ENCODE measurements around the gene RBPMS2. TPM values are rescaled to one million over a fixed set of nuclear protein-coding genes. Genes with fewer than 3 reads are reported as not detected.

RBPMS2 gene
- total and polyA plus RNA-seq, 2 of the 8 experiments (the other 6 are each of a cell fraction or from before 2014, with no cell fraction given) = 55.8 to 238 TPM

DNA sequence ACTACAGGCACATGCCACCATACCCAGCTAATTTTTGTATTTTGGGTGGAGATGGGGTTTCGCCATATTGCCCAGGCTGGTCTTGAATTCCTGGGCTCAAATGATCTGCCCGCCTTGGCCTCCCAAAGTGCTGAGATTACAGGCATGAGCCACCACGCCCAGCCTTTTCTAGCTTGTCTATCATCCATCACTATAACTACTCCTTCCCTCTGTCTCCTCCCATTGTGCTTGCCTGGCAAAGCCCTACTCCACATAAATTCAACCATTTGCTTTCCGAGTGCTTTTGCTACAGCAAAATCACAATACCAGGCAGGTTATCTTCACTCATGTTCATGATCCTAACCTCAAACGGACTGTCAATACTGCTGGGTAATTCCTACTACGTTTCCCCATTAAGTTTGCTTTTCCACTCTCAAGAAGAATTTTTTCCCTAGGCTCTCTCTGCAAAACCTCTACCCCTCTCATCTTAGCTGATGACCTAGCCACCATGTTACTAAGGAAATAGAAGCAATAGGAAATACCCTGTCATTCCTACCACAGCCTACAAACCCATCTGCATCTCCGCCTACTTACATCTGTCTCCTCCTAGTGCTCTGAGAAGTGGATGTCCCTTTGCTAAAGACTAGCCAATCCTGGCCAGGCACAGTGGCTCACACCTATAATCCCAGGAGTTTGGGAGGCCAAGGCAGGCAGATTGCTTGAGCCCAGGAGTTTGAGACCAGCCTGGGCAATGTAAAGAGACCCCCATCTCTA is 64.5 kb downstream of the RBPMS2 start:
- Histone ChIP-seq H3K36me3 (ENCODE audit: control insufficient read depth in 2 of 4, insufficient read depth in 4 of 4, low read length in 3 of 4) (peaks cover 5 to 24% (median 15%) of the 10 kb centered on the region in 4 experiments; a peak in 6 of 8 replicates), H3K27ac (ENCODE audit: low read depth, low read length) (no peak overlapping the region), H3K79me2 (ENCODE audit: control insufficient read depth in 1 of 2, insufficient read depth in 2 of 2, low read length in 2 of 2) (no peaks in the 10 kb centered on the region), H4K20me1 (replicated peaks in 1 of 2; ENCODE audit: control insufficient read depth in 1 of 2, insufficient read depth in 2 of 2, low read length in 2 of 2) (no peaks in the 10 kb centered on the region), H4K8ac (ENCODE audit: extremely low read depth, insufficient read depth, low read length) (no peak overlapping the region), H4K91ac (replicated peaks; ENCODE audit: insufficient read length, low read length) (no peak overlapping the region), H2BK120ac (replicated peaks; ENCODE audit: low read depth, low read length) (no peak overlapping the region), H3K23ac (ENCODE audit: insufficient read length) (no peak overlapping the region), H2BK12ac (ENCODE audit: low read depth, low read length) (no peak overlapping the region), H2AFZ (ENCODE audit: low read length) (no peak overlapping the region), H2BK20ac (ENCODE audit: low read length) (no peak overlapping the region), H3K4me1 (replicated peaks in 1 of 4; ENCODE audit: control insufficient read depth in 3 of 4, insufficient read depth in 4 of 4, low read length in 3 of 4) (no peaks in the 10 kb centered on the region), H3K4me2 (ENCODE audit: insufficient read depth in 1 of 2, low read depth in 2 of 2, low read length in 2 of 2) (no peak overlapping the region), H3K14ac (ENCODE audit: insufficient read length) (no peak overlapping the region), H2BK5ac (ENCODE audit: low read depth, low read length) (no peak overlapping the region), H3K4me3 (ENCODE audit: extremely low read depth in 1 of 4, insufficient read depth in 2 of 4, low read depth in 3 of 4, low read length in 4 of 4) (no peak overlapping the region), H2BK15ac (ENCODE audit: low read length) (no peak overlapping the region), H3K9ac (replicated peaks in 1 of 4; ENCODE audit: extremely low read depth in 1 of 4, low read depth in 3 of 4, low read length in 3 of 4) (no peak overlapping the region), H4K5ac (ENCODE audit: insufficient read length, low read depth, low read length) (no peak overlapping the region), H3K18ac (ENCODE audit: extremely low read depth, low read length) (no peak overlapping the region), H3K4ac (replicated peaks; ENCODE audit: insufficient read length, low read depth, low read length) (no peak overlapping the region), H2AK5ac (ENCODE audit: low read depth, low read length) (no peak overlapping the region), H3K9me3 (ENCODE audit: insufficient read depth in 2 of 2, low read depth in 1 of 2, low read length in 1 of 2) (no peaks in the 10 kb centered on the region), H3K79me1 (ENCODE audit: low read depth, low read length) (no peaks in the 10 kb centered on the region), H3K27me3 (replicated peaks in 1 of 4; ENCODE audit: control insufficient read depth in 3 of 4, extremely low read depth in 1 of 4, insufficient read depth in 3 of 4, low read length in 3 of 4) (no peaks in the 10 kb centered on the region), H3K23me2 (ENCODE audit: low read depth, low read length) (no peaks in the 10 kb centered on the region), H3K56ac (replicated peaks; ENCODE audit: insufficient read length, low read depth, low read length) (no peak overlapping the region)
- TF ChIP-seq HDAC6 (IDR thresholded peaks at IDR 0.05; ENCODE audit: low read depth, low read length) (no peak), TBP (IDR thresholded peaks at IDR 0.05; ENCODE audit: low read depth, low read length) (no peak)
- FAIRE-seq (no peak), DNase-seq (ENCODE audit: low read depth in 1 of 2, low spot score in 2 of 2) (no peak)
- 91% methylated on average over 7 of the region's 7 CpGs; no CpG with 5 or more reads in 1 of the 2 experiments for WGBS, 2 experiments (ENCODE audit: extremely low coverage in 1 of 2, insufficient coverage in 1 of 2, insufficient read length in 1 of 2, insufficient replicate concordance in 2 of 2, low coverage in 1 of 2, low lambda C conversion rate in 2 of 2, missing lambda C conversion rate in 1 of 2)
- POLR2A ChIA-PET (ENCODE audit: partially characterized antibody) = interaction anchor here (39.0 to 59.2 kb wide), 2 partner anchors 8 to 16 kb away, joined by 1192 read pairs; no protein-coding TSS in a partner anchor
- CTCF ChIA-PET (ENCODE audit: partially characterized antibody) = interaction anchor here (0.6 to 5.9 kb wide), 8 partner anchors 16 to 98 kb away, joined by 3 to 28 read pairs (median 5); no protein-coding TSS in a partner anchor

All from H1 (cell line).